ENCODE data around the gene FTO.

- TF ChIP-seq CTCF (IDR thresholded peaks at IDR 0.05) (no peak), POLR2A (IDR thresholded peaks at IDR 0.05) (no peak)
Observed at GRCh38 chr16:54160252-54160860, 456.4 kb downstream of the FTO start.

Data from testis (tissue), 2 donors.